GM19193 (cell line): ENCODE results near the gene TMSB10.

Source experiments
- POLR2A ChIP-seq: IDR thresholded peaks from 4 replicates; pipeline ENCODE4 v1.6.1; 2011; ENCODE audit not compliant: insufficient read depth, insufficient read length; ENCODE audit errors: extremely low read depth

Gene TMSB10

GRCh38 chr2:84905181-84906107, at the start of gene TMSB10:
Gene TMSB10 (plus strand): TSS chr2:84905656.
- peak; percentile 99 for TF ChIP-seq POLR2A

GRCh38 chr2:84855731-84856130, 49.7 kb upstream of the TMSB10 start:
- TF ChIP-seq POLR2A: no peak

GRCh38 chr2:84856787-84857186, 48.7 kb upstream of the TMSB10 start:
- TF ChIP-seq POLR2A: no peak

- TF ChIP-seq POLR2A: no peak
Measured at GRCh38 chr2:84857566-84857965, 47.9 kb upstream of the TMSB10 start.

GRCh38 chr2:84858123-84858522, 47.3 kb upstream of the TMSB10 start:
- TF ChIP-seq POLR2A: no peak

- TF ChIP-seq POLR2A: no peak
Measured at GRCh38 chr2:84858937-84859336, 46.5 kb upstream of the TMSB10 start.

- no peak for TF ChIP-seq POLR2A
Measured at GRCh38 chr2:84861539-84861938, 43.9 kb upstream of the TMSB10 start.

GRCh38 chr2:84862006-84862405, 43.5 kb upstream of the TMSB10 start:
- no peak for TF ChIP-seq POLR2A

GRCh38 chr2:84865181-84865783, 40.2 kb upstream of the TMSB10 start:
- no peak for TF ChIP-seq POLR2A

GRCh38 chr2:84866122-84866521, 39.3 kb upstream of the TMSB10 start:
- no peak for TF ChIP-seq POLR2A

- TF ChIP-seq POLR2A: no peak
Measured at GRCh38 chr2:84870306-84870705, 35.1 kb upstream of the TMSB10 start.

GRCh38 chr2:84873350-84873749, 32.1 kb upstream of the TMSB10 start:
- TF ChIP-seq POLR2A: no peak

GRCh38 chr2:84874381-84875212, 30.9 kb upstream of the TMSB10 start:
- no peak for TF ChIP-seq POLR2A

GRCh38 chr2:84875213-84875560, 30.3 kb upstream of the TMSB10 start:
- TF ChIP-seq POLR2A: no peak

- no peak for TF ChIP-seq POLR2A
Measured at GRCh38 chr2:84876369-84876768, 29.1 kb upstream of the TMSB10 start.
